ENCODE results near the gene RNF13. TPM values are rescaled to one million over a fixed set of nuclear protein-coding genes. Genes with fewer than 3 reads are reported as not detected.

The RNF13 gene
- total RNA-seq, 1 experiment from 2014 or later = 28.9 TPM

DNA sequence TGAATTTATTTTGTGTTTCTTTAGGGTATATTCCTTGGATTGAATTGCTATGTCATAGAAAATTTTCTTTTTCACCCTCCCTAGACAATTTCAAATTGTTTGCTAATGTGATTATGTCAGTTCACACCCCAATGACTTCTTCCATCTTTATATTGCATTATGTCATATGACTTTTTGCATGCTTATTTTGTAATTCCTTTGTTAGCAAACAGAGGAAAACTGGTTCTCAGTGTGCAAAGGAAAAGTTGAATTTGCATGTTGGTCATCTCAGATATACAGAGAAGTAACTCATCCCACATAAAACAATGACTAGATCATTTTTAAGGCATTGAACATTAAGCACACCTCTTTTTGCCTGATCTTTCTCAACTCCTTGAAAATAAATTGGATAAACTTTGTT is 3.3 kb upstream of the RNF13 start:
- Mint-ChIP-seq H3K27me3 (ENCODE audit: low read depth) (peaks cover 4% of the 10 kb centered on the region; the same call in 1 of the 2 replicates), H3K27ac (no peak overlapping the region), H3K9me3 (no peaks in the 10 kb centered on the region), H3K36me3 (no peaks in the 10 kb centered on the region), H3K4me3 (no peak overlapping the region), H3K4me1 (peaks cover 15% of the 10 kb centered on the region)
- TF ChIP-seq FOXJ3 (CRISPR knock-in tag; IDR thresholded peaks at IDR 0.05; ENCODE audit: borderline replicate concordance) (no peak), FOXK1 (CRISPR knock-in tag; IDR thresholded peaks at IDR 0.05) (no peak), RELA (CRISPR knock-in tag; IDR thresholded peaks at IDR 0.05; ENCODE audit: borderline replicate concordance) (no peak), SP1 (CRISPR knock-in tag; conservative IDR thresholded peaks at IDR 0.05) (no peak), ZNF219 (CRISPR knock-in tag; IDR thresholded peaks at IDR 0.05; ENCODE audit: borderline replicate concordance) (no peak)
- TF ChIP-seq, protein P1, sequence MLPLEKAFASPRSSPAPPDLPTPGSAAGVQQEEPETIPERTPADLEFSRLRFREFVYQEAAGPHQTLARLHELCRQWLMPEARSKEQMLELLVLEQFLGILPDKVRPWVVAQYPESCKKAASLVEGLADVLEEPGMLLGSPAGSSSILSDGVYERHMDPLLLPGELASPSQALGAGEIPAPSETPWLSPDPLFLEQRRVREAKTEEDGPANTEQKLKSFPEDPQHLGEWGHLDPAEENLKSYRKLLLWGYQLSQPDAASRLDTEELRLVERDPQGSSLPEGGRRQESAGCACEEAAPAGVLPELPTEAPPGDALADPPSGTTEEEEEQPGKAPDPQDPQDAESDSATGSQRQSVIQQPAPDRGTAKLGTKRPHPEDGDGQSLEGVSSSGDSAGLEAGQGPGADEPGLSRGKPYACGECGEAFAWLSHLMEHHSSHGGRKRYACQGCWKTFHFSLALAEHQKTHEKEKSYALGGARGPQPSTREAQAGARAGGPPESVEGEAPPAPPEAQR (CRISPR knock-in tag; IDR thresholded peaks at IDR 0.05) = no peak
- TF ChIP-seq, protein P2, sequence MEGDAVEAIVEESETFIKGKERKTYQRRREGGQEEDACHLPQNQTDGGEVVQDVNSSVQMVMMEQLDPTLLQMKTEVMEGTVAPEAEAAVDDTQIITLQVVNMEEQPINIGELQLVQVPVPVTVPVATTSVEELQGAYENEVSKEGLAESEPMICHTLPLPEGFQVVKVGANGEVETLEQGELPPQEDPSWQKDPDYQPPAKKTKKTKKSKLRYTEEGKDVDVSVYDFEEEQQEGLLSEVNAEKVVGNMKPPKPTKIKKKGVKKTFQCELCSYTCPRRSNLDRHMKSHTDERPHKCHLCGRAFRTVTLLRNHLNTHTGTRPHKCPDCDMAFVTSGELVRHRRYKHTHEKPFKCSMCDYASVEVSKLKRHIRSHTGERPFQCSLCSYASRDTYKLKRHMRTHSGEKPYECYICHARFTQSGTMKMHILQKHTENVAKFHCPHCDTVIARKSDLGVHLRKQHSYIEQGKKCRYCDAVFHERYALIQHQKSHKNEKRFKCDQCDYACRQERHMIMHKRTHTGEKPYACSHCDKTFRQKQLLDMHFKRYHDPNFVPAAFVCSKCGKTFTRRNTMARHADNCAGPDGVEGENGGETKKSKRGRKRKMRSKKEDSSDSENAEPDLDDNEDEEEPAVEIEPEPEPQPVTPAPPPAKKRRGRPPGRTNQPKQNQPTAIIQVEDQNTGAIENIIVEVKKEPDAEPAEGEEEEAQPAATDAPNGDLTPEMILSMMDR (IDR thresholded peaks at IDR 0.05) = no peak
- CTCF ChIA-PET = interaction anchor here (0.6 to 2.8 kb wide), 4 partner anchors 37 to 76 kb away, joined by 3 to 50 read pairs (median 4); no protein-coding TSS in a partner anchor
- ATAC-seq = no peak
- DNase-seq (ENCODE audit: low spot score) = no peak
- POLR2A ChIA-PET = no interaction called here

DNA sequence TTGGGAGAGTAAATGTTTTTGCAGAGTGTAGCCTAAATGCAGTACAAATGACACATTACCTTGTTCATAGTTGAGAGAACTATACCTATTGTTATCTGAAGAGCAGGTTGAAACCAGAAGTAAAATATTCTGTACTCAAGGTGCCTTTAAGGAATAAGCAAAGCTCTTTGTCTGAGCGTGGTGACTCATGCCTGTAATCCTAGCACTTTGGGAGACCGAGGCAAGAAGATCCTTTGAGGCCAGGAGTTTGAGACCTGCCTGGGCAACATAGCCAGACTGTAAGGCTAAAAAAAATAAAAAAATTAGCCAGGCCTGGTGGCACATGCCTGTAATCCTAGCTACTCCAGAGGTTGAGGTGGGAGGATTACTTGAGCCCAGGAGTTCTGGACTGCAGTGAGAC is 2.2 kb upstream of the RNF13 start:
- Mint-ChIP-seq H3K4me1 (peaks cover 24% of the 10 kb centered on the region), H3K36me3 (no peaks in the 10 kb centered on the region), H3K9me3 (no peaks in the 10 kb centered on the region), H3K4me3 (no peak overlapping the region), H3K27me3 (ENCODE audit: low read depth) (no peaks in the 10 kb centered on the region), H3K27ac (no peak overlapping the region)
- ATAC-seq (no peak), DNase-seq (ENCODE audit: low spot score) (no peak)
- POLR2A ChIA-PET = interaction anchor here (0.6 kb wide), 1 partner anchor 654 kb away, joined by 3 read pairs; no protein-coding TSS in a partner anchor
- CTCF ChIA-PET = interaction anchor here (0.8 kb wide), 1 partner anchor 856 kb away, joined by 4 read pairs; no protein-coding TSS in a partner anchor
- TF ChIP-seq MYBL2 (CRISPR knock-in tag; IDR thresholded peaks at IDR 0.05) = no peak
- no peak for TF ChIP-seq ZNF138 (CRISPR knock-in tag; conservative IDR thresholded peaks at IDR 0.05)
- TF ChIP-seq NR3C1 (CRISPR knock-in tag; conservative IDR thresholded peaks at IDR 0.05; ENCODE audit: low read depth) = no peak
- TF ChIP-seq ZNF396 (CRISPR knock-in tag; IDR thresholded peaks at IDR 0.05; ENCODE audit: borderline replicate concordance) = no peak
- TF ChIP-seq, protein P3, sequence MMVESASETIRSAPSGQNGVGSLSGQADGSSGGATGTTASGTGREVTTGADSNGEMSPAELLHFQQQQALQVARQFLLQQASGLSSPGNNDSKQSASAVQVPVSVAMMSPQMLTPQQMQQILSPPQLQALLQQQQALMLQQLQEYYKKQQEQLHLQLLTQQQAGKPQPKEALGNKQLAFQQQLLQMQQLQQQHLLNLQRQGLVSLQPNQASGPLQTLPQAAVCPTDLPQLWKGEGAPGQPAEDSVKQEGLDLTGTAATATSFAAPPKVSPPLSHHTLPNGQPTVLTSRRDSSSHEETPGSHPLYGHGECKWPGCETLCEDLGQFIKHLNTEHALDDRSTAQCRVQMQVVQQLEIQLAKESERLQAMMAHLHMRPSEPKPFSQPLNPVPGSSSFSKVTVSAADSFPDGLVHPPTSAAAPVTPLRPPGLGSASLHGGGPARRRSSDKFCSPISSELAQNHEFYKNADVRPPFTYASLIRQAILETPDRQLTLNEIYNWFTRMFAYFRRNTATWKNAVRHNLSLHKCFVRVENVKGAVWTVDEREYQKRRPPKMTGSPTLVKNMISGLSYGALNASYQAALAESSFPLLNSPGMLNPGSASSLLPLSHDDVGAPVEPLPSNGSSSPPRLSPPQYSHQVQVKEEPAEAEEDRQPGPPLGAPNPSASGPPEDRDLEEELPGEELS (CRISPR knock-in tag; IDR thresholded peaks at IDR 0.05) = no peak
- TF ChIP-seq, protein P4, sequence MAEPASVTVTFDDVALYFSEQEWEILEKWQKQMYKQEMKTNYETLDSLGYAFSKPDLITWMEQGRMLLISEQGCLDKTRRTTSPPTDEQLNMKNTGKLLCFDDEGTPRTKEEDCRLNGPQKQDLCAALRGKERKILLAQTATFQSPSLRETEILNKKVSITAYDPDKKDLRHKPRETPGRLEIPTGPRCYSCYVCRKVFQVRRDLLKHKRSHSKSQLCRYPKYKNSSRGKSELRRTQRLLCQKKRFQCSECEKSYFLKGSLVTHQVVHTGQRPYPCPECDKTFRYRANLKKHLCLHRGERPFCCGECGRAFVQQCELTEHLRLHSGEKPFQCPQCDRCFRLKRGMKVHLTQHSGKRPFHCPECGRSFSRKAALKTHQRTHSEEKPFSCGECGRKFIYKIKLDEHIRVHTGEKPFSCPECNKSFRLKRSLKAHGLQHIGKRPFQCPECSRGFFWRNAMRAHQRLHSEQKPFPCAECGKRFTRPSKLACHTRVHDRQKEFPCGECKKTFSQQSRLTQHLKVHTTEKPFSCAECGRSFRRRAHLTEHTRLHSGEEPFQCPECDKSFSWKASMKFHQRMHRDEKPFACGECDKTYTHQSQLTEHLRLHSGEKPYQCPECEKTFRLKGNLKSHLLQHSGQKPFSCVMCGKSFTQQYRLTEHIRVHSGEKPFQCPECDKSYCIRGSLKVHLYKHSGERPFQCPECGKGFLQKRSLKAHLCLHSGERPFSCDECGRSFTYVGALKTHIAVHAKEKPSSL (CRISPR knock-in tag; conservative IDR thresholded peaks at IDR 0.05) = no peak
- TF ChIP-seq, protein P5, sequence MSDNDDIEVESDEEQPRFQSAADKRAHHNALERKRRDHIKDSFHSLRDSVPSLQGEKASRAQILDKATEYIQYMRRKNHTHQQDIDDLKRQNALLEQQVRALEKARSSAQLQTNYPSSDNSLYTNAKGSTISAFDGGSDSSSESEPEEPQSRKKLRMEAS (CRISPR knock-in tag; IDR thresholded peaks at IDR 0.05) = no peak
- TF ChIP-seq, protein P6, sequence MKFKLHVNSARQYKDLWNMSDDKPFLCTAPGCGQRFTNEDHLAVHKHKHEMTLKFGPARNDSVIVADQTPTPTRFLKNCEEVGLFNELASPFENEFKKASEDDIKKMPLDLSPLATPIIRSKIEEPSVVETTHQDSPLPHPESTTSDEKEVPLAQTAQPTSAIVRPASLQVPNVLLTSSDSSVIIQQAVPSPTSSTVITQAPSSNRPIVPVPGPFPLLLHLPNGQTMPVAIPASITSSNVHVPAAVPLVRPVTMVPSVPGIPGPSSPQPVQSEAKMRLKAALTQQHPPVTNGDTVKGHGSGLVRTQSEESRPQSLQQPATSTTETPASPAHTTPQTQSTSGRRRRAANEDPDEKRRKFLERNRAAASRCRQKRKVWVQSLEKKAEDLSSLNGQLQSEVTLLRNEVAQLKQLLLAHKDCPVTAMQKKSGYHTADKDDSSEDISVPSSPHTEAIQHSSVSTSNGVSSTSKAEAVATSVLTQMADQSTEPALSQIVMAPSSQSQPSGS (CRISPR knock-in tag; IDR thresholded peaks at IDR 0.05; ENCODE audit: borderline replicate concordance, low read depth) = no peak
- no peak for TF ChIP-seq ZNF671 (CRISPR knock-in tag; IDR thresholded peaks at IDR 0.05)
- no peak for TF ChIP-seq FOXJ3 (CRISPR knock-in tag; IDR thresholded peaks at IDR 0.05; ENCODE audit: borderline replicate concordance)
- no peak for TF ChIP-seq NFYB (CRISPR knock-in tag; conservative IDR thresholded peaks at IDR 0.05; ENCODE audit: low read depth)
- no peak for TF ChIP-seq OVOL2 (CRISPR knock-in tag; IDR thresholded peaks at IDR 0.05; ENCODE audit: borderline replicate concordance)

All from WTC11 (cell line).